Measurements from ENCODE around the gene PLA2G4B. TPM values are rescaled to one million over a fixed set of nuclear protein-coding genes. Genes with fewer than 3 reads are reported as not detected.

Gene PLA2G4B
- total and polyA plus RNA-seq, 10 of the 15 experiments (the other 5 are each of a cell fraction or from before 2014, with no cell fraction given), result 0.22 to 6.6 (median 2.9) TPM

GRCh38 chr15:41804916-41805666 lies 33.6 kb upstream of the PLA2G4B start:
- no peaks in the 10 kb centered on the region for H4K20me1 ChIP-seq (ENCODE audit: control insufficient read depth, insufficient read depth)
- RAD21 ChIA-PET (ENCODE audit: unreplicated experiment), result interaction anchor here (12.6 kb wide), 1 partner anchor 31 kb away, joined by 305 read pairs; the partner anchor contains the start of gene MAPKBP1
- H3K4me2 ChIP-seq (ENCODE audit: control insufficient read depth, insufficient read depth), result no peak overlapping the region
- intact Hi-C loops (cut with micrococcal nuclease; ENCODE audit: unreplicated experiment) (no loop called here), in situ Hi-C loops (cut with MboI) (no loop called here)
- no peaks in the 10 kb centered on the region for H3K4me1 ChIP-seq (ENCODE audit: control insufficient read depth, insufficient read depth, low read length)
- FAIRE-seq (no peak), ATAC-seq (no peak), DNase-seq (ENCODE audit: low read depth, low spot score) (no peak)
- POLR2A ChIA-PET, result interaction anchor here (7.0 kb wide), 1 partner anchor 31 kb away, joined by 32 read pairs; the partner anchor contains the start of gene MAPKBP1
- 87% methylated on average over 8 of the region's 8 CpGs for WGBS (ENCODE audit: insufficient coverage, insufficient replicate concordance, low lambda C conversion rate, missing lambda C conversion rate)
- no peaks in the 10 kb centered on the region for H3K79me2 ChIP-seq (ENCODE audit: control insufficient read depth, insufficient read depth, low read length)
- no peaks in the 10 kb centered on the region for H3K27me3 ChIP-seq (replicated peaks in 1 of 2; ENCODE audit: control insufficient read depth in 2 of 2, insufficient read depth in 2 of 2, low read length in 1 of 2)
- no peak overlapping the region for H3K9ac ChIP-seq (ENCODE audit: control insufficient read depth, insufficient read depth, low read length)
- TF ChIP-seq CREM (IDR thresholded peaks at IDR 0.05; ENCODE audit: low read depth) (no peak), DPF2 (IDR thresholded peaks at IDR 0.05) (no peak), CTCF (IDR thresholded peaks at IDR 0.05 in 2 of 3, conservative IDR thresholded peaks at IDR 0.05 in 1 of 3; ENCODE audit: control insufficient read depth in 2 of 3, extremely low read depth in 1 of 3, insufficient read depth in 1 of 3, low read depth in 3 of 3, low read length in 3 of 3) (no peak), CBX5 (IDR thresholded peaks at IDR 0.05; ENCODE audit: low read depth) (no peak), ETV6 (conservative IDR thresholded peaks at IDR 0.05 in 1 of 2, IDR thresholded peaks at IDR 0.05 in 1 of 2; ENCODE audit: borderline replicate concordance in 1 of 2, low read depth in 1 of 2) (no peak)
- SMC1A ChIA-PET (ENCODE audit: uncharacterized antibody, unreplicated experiment), result interaction anchor here (1.1 to 1.8 kb wide), 2 partner anchors 26 to 31 kb away, joined by 4 to 12 read pairs; partner anchors contain the start of gene MAPKBP1
- CTCF ChIA-PET, result interaction anchor here (0.7 to 3.6 kb wide), 3 partner anchors 31 to 198 kb away, joined by 3 to 34 read pairs (median 4); partner anchors contain the start of gene MAPKBP1
- H3K36me3 ChIP-seq (ENCODE audit: control insufficient read depth in 2 of 2, insufficient read depth in 2 of 2, low read length in 1 of 2), result peaks cover 0 to 4% of the 10 kb centered on the region in 2 experiments; a peak in 3 of 4 replicates
- no peaks in the 10 kb centered on the region; the same call in 2 of the 3 replicates for H3K9me3 ChIP-seq (replicated peaks; ENCODE audit: control insufficient read depth, insufficient read depth, low read length)
- no peak overlapping the region for H2AFZ ChIP-seq (ENCODE audit: control insufficient read depth, low read depth, low read length)
- H3K4me3 ChIP-seq, result no peak overlapping the region
- no TSS peak for BruUV-seq (replicated peaks)
- no peak overlapping the region for H3K27ac ChIP-seq (ENCODE audit: control insufficient read depth, insufficient read depth)

Measured in GM12878 (cell line).